Inflammatory macrophage (primary cell): Measurements from ENCODE around the gene DDX52.
"Not testable (repeated sequence)": the region's sequence is repeated elsewhere in the genome, so short reads cannot be mapped to it uniquely, and the experiment has no call there.

Source experiments
- DNase-seq, 2 donors: peaks; one replicate each; pipeline ENCODE4 v3.0.0-alpha.2; 2020 to 2022

DDX52 gene

DNA sequence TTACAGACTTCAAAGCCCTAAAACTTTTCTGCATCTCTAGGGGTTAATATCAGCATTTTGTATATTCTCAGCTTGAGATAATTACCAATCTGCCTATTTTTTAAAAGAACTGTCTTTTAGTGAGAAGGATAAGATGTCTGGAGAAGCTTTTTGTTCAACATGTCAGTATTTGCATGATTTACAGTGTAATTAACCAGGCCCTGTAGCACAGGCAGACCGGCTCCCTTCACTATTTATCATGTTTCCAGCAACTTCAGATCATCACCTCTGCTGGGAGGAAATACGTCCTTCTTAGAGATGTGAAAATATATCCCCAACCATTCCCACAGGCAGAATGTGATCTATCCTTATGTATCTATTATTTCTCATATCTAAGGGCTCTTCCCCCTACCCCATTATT, 8.6 kb upstream of the DDX52 start:
- no peak for DNase-seq

DNA sequence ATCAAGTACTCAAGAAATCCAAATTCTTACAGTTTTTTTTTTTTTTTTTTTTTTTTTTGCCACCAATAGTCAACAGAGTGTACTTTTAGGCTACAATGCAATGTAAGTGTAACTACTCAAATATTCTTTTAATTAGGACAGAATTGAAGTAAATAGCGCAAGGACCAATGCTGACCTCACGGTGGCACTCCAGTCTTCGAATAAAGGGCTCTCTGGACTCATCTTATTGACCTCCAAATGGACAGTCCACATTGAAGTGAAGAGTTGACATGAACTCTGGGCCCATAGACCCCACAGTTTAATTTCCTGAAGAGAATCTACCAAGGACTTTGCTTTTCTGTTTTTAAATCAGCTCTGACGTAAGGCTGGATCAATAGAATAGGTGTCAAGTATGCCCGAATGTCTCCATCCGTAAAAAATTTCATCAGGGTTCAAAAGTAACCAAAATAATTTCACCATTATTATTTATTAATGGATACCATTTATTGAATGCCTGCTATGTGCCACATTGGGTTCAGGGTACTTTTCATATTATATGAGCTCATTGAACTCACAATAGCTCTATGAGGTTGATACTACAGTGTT, 7.3 kb upstream of the DDX52 start:
- peak; percentile 52 to 56 for DNase-seq

DNA sequence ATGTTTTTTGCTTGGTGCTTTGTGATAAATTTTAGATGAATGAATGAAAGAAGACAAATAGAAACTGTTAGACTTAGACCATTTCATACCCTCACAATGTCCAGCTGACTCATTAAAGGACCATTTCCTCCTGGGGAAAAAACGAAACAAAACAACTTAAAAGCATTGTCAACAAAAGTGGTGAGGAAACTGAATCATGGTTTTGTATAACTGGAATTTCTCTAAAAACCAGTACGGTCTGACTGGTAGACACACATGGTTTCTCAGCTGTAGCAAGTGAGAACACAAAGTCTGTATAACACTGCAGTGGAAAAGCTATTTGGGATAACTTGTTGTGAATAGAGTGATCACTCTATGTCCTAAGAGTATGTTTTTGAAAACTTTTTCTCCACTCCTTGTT, 5.3 kb upstream of the DDX52 start:
- peak; percentile 5 to 11 for DNase-seq

DNA sequence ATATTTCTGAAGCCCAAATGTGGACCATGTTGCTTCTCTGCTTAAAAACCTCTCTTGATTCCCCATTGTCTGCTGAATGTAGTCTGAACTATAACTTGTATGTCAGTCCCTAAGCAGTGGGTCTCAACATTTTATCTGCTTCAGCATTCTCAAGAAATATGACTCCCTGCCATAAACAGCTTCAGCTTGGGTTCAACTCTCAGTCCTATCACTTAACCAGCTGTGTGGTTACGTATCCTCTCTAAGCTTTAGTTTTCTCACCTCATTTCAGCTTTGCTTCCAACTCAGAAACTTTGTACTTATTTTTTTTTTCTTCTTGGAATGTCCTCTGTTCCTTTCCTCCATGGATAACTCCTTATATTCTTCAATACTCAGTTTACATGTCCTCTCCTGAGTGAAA, 4.6 kb upstream of the DDX52 start:
- no peak for DNase-seq

DNA sequence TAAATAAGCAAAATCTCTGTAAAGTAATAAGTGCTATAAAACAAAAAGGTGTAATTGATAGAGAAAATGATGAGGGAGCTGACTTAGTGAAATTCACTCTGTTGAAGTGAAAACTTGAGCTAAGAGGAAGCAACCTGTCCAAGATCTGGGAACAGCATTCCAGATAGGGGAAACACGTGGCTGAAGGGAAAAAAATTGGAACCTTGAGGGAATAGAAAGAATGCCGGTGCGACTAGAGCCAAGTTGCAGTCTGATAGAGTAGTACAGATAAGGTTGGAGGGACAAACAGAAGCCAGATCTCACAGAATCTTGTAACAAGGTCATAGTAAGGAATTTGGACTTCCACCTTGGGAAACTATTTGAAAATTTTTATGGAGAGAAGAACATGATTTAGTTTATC, 623 bp upstream of the DDX52 start:
- no peak for DNase-seq

DNA sequence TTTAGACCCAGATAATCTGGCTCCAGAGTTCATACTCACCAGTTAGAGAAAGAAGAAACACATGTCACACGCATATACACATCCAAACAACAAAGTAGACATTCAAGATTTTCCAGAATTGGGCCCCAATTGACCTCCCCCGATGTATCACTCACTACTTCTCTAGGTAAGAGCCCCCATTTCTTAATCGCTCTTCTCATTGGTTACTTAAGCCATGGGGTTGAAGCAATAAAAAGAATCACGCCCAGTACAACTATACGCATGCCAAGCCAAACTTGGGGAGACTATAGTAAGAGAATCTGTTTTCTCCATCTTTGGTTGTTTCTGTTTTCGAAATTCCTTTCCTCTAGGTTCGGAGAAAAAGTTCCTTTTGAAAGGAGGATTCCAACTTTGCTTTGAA, 565 bp downstream of the DDX52 start:
- DNase-seq, result peak; percentile 14 to 27

DNA sequence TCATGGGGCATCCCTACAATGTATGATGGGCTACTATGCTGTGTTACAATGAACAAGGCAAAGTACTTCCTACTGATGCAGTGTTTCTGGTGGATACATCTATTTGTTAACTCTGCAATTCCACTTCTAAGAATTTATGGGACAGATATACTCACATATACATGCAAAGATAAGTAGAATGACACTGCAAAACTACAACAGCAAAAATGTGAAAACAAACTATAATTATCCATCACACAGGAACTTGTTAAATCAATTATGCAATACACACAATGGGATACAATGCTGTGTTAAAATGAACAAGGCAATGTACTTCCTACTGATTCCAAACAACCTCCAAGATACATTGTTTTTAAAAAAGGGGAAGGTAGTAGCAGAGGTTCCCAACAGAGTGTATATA, 3.2 kb downstream of the DDX52 start:
- DNase-seq, result peak in 1 of 2 donors; percentile 3

DNA sequence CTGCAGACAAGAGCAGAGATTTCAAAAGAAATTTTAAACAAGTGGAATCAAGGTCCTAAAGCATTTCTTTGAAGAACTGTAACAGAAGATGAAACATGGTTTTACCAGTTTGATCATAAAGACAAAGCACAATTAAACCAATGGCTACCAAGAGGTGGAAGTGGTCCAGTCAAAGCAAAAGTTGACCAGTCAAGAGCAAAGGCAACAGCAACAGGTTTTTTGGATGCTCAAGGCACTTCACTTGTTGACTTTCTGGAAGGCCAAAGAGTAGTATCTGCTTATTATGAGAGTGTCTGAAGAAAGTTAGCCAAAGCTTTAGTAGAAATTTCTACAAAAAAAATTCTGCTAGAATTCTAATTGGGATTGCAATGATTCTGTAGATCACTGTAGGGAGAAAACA, 5.3 kb downstream of the DDX52 start:
- DNase-seq, result no peak

DNA sequence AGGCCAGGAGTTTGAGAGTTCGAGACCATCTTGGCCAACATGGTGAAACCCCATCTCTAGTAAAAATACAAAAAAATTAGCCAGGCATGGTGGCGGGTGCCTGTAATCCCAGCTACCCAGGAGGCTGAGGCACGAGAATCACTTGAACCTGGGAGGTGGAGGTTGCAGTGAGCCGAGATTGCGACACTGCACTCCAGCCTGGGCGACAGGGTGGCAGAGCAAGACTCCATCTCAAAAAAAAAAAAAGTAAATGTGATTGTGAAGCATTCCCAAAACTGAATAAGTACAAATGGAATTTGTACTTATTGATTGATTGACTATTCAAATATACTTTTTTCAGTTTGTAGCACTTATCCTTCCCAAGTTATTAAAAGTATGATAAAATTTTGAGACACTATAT, 26.8 kb downstream of the DDX52 start:
- DNase-seq, result not testable (repeated sequence)

DNA sequence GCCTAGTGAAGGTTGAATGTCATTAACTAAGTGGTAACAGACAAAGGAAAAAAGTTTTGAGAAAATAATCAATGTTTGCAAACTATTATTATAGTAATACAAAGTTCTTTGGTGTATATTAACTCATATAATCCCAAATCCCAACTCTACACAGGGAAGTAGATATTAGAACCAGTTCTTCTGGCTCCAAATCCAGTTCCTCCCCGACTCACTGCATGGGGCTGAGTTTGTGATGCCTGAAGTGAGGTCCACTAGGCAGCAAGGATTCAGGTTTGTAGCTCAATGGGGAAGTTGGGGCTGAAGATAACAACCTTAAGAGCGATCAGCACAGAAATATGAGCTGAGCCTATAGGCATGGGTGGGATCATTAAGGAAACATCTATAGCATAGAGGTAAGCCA, 28.4 kb downstream of the DDX52 start:
- no peak for DNase-seq

DNA sequence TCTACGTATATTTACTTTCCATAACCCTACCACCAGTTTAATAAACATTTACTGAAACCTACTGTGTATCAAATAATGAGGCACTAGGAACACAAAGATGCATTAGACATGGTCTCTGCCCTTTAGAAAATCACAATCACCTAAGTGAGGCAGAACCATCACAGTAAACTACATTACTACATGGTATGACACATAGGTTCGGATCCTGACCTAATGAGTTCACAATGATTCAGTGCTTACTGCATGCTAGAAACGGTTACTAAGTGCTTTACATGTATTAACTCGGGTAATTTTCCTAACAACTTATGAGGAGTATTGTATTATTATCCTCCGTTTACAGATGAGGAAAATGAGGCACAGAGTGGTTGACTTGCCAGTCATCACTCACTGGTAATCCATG, 28.9 kb downstream of the DDX52 start:
- DNase-seq, result no peak

DNA sequence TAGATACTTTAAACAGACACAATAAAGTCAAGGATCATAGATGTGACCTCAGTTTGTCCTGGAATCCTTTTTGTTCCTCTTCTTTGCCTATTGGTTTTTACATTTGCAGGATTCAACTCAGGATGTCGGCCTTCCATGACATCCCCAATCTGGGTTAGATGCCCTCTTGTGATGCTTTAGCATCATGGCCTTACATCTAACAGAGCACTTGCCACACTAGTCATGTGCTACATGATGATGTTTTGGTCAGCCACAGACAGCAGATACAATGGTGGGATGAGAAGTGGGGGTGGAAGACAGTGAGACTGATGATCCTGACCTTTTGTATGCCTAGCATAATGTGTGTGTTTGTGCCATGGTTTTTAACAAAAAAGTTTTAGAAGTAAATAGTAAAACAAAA, 32.3 kb downstream of the DDX52 start:
- DNase-seq, result peak; percentile 79 to 92

DNA sequence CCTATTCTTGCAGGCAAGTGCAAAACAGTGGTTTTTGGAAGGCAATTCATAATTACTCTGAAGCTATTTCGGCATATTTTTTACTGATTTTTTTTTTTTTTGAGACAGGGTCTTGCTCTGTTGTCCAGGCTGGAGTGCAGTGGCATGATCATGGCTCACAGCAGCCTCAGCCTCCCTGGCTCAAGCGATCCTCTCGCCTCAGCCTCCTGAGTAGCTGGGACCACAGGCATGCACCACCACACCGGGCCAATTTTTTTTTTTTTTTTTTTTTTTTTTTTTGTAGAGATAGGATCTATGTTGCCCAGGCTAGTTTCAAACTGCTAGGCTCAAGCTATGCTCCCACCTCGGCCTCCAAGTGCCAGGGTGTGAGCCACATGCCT, 33.2 kb downstream of the DDX52 start:
- DNase-seq, result not testable (repeated sequence)

DNA sequence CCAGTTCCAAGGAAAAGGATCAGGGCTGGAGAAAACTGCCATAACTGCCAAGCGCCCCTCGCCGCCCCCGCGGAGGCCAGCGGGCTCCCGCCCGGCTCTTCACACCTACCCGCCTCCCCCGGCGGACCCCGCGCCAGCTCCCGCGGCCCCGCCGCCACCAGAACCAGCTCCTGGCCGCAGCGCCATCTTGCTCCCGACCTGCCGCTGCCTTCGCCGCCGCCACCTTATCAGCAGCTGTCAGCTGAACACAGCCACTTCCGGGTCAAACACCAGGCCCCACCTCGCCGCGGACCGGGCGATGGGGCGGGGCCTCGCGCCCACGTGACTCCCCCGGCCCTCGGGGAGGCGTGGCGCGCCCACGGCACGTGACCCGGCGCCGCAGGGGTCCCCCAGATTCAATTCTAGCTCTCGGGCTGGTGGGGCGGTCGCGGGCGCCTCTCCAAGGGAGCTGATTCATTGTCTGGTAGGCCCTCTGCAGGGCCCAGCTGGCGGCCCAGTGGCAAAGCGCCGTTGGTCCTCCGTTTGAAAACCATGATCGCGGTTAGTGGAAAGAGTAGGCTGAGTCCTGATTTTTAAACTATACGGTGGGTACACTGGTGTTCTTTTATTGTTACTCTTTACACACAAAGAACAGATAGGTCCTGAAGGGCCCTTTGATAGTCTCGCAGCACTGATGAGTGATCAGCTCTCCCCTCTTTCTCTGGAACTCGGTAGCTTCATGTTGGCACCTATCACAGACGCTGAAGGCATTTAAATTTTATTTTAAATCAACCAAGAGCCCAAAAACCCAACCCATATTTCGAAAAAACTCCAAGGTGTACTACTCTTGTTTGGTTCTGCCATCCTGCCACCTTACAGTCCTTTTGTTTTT, 33.8 kb downstream of the DDX52 start, which contains the start of gene SYNRG:
Gene SYNRG (minus strand): TSS at position 249 of the 871 bp plus-strand sequence. CDS start 63 bp downstream, at position 186.
- peak; percentile 92 to 96 for DNase-seq

DNA sequence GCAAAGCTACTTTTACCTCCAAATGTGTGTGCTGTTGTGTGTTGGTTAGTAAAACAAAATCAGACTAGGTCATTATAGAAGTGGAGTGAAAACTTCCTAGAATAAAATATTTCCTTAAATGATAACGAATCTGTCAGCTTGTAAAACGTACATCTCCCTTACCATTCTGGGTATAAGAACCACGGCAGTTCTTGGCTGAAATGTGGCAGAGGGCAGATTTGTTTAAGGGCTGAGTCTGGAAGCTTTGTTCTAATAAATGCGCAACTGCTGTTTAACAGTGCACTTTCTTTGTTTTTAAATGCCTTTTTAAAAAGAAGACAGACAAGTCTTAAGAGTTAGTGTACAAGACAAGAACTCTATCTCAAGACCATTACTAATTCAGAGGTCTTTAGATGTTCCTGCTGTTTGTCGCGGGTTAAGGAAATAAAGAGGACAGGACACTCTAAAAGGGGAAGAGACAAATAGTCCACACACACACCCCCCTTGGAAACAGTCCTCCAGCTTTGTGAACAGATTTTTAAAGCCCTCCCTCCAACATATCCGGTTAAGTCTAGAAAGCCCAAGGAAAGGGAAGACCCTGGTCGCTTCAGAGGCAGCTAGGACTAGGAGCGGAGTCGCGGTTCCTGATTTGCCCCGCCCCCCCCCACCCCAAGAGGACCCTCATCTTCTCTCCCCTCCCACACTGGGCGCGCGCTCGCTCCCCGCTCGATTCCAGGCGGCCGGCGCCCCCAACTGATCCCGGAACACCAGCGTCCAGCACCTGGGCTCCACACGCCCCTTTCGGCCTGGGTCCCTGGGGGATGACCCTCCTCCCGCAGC, 34.7 kb downstream of the DDX52 start:
- peak; percentile 59 to 66 for DNase-seq

DNA sequence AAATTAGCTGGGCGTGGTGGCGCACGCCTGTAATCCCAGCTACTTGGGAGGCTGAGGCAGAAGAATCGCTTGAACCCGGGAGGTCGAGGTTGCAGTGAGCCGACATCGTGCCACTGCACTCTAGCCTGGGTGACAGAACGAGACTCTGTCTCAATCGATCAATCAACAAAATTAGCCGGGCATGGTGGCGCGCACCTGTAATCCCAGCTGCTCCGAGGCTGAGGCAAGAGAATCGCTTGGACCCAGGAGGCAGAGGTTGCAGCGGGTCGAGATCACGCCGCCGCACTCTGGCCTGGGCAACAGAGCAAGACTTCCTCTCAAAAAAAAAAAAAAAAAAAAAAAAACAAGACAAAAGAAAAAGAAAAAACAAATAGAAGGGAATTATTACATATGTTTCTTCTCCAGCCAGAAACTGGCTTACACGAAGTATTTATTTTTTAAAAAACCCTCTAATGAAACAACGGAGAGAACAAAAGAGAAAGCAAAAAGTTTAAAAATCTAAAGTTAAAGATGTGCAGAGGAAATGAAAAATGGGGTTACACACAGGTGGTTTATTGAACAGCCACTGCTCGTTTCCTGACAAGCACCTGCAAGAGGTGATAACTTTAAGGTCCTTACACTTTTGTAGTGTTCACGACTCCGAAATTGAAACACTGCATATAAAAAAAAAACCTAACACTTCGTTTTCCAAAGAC, 35.5 kb downstream of the DDX52 start:
- DNase-seq, result no peak

DNA sequence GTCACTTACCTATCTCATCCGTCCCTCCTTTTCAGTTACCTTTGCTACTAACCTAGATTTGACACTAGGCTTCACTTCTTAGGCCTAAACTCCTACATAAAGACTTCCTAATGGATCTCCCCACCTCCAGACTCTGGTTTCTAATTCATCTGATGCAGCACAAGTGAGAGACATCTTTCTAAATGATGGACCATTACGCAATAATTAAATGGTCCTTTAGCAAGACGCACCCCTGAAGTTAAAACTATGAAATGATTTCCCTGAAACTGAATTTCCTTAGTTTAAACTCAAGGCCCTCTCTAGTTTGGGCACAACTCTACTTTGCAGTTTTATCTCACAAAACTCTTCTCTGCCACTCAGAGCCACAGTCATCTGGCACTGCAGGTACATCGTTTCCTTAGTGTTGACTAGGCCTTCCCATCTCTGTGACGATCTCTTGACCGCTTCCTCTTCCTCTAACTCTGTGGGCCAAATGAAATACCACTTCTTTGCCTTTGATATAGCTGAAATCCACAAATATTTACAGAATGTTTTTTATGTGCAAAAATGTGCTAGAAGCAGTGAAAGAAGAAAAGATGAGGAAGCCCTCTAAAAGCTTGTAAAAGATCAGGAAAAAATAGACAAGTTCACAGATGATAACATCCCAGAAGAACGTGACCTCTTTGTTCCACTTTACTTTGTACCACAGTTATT, 37.3 kb downstream of the DDX52 start:
- peak; percentile 21 to 38 for DNase-seq

DNA sequence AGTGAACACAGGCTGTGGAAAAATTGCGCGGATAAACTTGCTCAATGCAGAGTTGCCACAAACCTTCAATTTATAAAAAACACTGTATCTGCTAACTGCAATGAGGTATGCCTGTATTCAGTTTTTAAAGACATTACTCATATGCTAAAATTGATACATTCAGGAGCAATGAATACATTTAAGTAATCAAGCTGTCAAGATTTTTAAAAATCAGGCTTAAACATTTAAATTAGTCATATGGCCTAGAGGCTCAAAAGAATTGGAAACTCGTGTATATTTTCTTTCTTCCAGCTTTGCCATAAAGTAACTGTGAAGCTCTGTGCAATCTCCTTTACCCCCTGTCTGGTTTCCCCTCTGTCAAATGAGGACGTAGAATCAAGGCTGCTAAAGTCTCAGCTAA, 38.2 kb downstream of the DDX52 start:
- no peak for DNase-seq

DNA sequence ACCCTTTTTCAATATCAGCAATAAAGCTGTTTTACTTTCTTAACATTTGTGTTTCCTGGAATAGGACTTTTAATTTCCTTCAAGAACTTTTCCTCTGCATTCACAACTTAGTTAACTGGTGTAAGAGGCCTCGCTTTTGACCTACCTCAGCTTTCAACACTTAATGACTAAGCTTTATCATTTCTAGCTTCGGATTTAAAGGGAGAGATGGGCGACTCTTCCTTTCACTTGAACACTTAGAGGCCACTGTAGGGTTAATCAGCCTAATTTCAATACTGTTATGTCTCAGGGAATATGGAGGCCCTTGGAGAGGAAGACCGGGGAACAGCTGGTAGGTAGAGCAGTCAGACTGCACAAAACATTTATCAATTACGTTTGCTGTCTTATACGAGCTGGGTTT, 38.7 kb downstream of the DDX52 start:
- no peak for DNase-seq

DNA sequence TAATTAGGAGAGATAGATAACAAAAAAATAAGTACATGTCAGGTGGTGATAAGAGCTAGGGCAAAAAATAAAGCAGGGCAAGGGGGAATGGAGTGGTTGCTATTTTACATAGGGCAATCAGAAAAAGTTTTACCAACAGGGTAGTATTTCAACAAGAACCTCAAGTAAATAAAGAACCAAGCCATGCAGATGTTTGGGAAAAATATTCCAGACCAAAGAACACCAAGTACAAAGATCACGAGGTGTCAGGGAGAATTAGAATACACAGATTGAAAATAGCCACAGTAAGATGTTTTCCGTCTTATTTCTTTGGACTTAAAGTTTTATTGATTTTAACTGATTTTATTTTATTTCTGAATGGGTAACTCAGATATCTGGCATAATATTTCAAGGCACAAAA, 45.1 kb downstream of the DDX52 start:
- DNase-seq, result no peak

DNA sequence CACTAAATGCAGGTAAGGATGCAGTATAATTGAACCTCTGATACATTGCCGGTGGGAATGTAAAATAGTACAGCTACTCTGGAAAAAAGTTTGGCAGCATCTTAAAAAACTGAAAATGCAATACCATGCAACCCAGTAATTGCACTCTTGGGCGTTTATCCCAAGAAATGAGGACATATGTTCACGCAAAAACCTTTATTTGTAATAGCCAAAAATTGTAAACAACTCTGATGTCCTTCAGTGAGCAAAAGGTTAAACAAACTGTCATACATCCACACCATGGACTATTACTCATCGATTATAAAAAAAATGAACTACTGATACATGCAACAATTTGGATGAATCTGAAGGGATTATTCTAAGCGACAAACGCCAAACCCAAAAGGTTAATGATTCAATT, 51.0 kb downstream of the DDX52 start:
- no peak for DNase-seq

DNA sequence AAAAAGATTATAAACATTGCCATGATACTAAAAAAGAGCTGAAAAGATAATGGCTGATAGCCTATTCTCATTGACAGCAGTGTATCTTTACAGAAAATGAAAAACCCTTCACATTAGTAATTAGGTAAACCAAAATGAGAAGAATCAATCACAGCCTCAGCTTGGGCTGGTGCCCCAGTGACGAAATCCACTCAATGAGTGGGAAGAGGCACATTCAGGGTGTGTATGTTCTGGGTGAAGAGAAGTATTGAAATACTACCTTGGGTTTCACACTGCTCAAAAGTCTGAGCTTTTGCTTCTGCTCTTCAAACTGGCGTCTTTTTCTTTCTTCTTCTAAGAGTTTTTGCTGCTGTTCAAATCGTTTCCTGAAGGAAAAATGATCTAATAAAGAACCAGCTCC, 58.2 kb downstream of the DDX52 start:
- DNase-seq, result no peak
